Neural cell (in vitro differentiated cells): ENCODE data around the gene ZC3H12A. TPM values are rescaled to one million over a fixed set of nuclear protein-coding genes. Genes with fewer than 3 reads are reported as not detected.

Experiments
- H2AFZ ChIP-seq: fragments of 200-600, 300-800 bp; sonication (generic), shearing (Covaris generic); 2 replicates; pipeline ENCODE4 v1.6.0; 2014; ENCODE audit warnings: low read depth, mild to moderate bottlenecking, antibody characterized with exemption, low read length, moderate library complexity
- H3F3A ChIP-seq: fragments of 200-600 bp; shearing (Covaris generic); 2 replicates; pipeline ENCODE4 v1.6.1; 2016; ENCODE audit warnings: mild to moderate bottlenecking, moderate library complexity, mixed read lengths, antibody characterized with exemption, low read length; ENCODE audit not compliant: insufficient read depth, poor library complexity, severe bottlenecking
- H3K27ac ChIP-seq: fragments of 200-600, 300-800 bp; sonication (generic), shearing (Covaris generic); 2 replicates; pipeline ENCODE4 v1.5.1; 2014; ENCODE audit warnings: mild to moderate bottlenecking, low read length, moderate library complexity
- H3K27me3 ChIP-seq: fragments of 300-800, 200-600 bp; sonication (generic), shearing (Covaris generic); 2 replicates; pipeline ENCODE4 v1.6.0; 2014; ENCODE audit warnings: mild to moderate bottlenecking, low read depth, low read length, moderate library complexity; ENCODE audit not compliant: insufficient read depth
- H3K36me3 ChIP-seq: fragments of 300-800, 200-600 bp; sonication (generic), shearing (Covaris generic); 2 replicates; pipeline ENCODE4 v1.5.1; 2014; ENCODE audit warnings: mild to moderate bottlenecking, antibody characterized with exemption, low read length, moderate library complexity; ENCODE audit not compliant: insufficient read depth
- H3K4me2 ChIP-seq: fragments of 300-800, 200-600 bp; sonication (generic), shearing (Covaris generic); 2 replicates; pipeline ENCODE4 v1.6.0; 2014; ENCODE audit warnings: mild to moderate bottlenecking, low read length
- H3K4me3 ChIP-seq: fragments of 300-800, 200-600 bp; sonication (generic), shearing (Covaris generic); 2 replicates; pipeline ENCODE4 v1.5.1; 2014; ENCODE audit warnings: mild to moderate bottlenecking, low read length, moderate library complexity
- H3K79me2 ChIP-seq: fragments of 200-600 bp; shearing (Covaris generic); replicated peaks from 2 replicates; pipeline ENCODE4 v1.6.0; 2014; ENCODE audit warnings: mild to moderate bottlenecking, low read length, moderate library complexity; ENCODE audit not compliant: insufficient read depth
- H3K9ac ChIP-seq: fragments of 300-800, 200-600 bp; sonication (generic), shearing (Covaris generic); 2 replicates; pipeline ENCODE4 v1.6.1; 2016; ENCODE audit warnings: mild to moderate bottlenecking, low read length, mixed read lengths
- H3K9me2 ChIP-seq: fragments of 200-600 bp; shearing (Covaris generic); 2 replicates; pipeline ENCODE4 v1.6.1; 2016; ENCODE audit warnings: mild to moderate bottlenecking, low read length, mixed read lengths; ENCODE audit not compliant: insufficient read depth
- H3K9me3 ChIP-seq: fragments of 200-600, 300-800 bp; sonication (generic), shearing (Covaris generic); 2 replicates; pipeline ENCODE4 v1.6.1; 2016; ENCODE audit warnings: mild to moderate bottlenecking, mixed run types, low read length, moderate library complexity, mixed read lengths
- H4K20me1 ChIP-seq: fragments of 200-600 bp; shearing (Covaris generic); 2 replicates; pipeline ENCODE4 v1.6.1; 2016; ENCODE audit warnings: mild to moderate bottlenecking, mixed run types; ENCODE audit not compliant: insufficient read depth
- CTCF ChIP-seq: fragments of 450-650 bp; IDR thresholded peaks from 2 replicates; pipeline ENCODE4 v1.5.1; 2014; ENCODE audit warnings: antibody characterized with exemption, mild to moderate bottlenecking, moderate library complexity; ENCODE audit not compliant: poor library complexity, severe bottlenecking
- EP300 ChIP-seq: fragments of 450-650 bp; conservative IDR thresholded peaks from 2 replicates; pipeline ENCODE4 v1.6.1; 2014; ENCODE audit warnings: antibody characterized with exemption, mild to moderate bottlenecking, moderate library complexity; ENCODE audit not compliant: poor library complexity, severe bottlenecking
- EZH2 ChIP-seq: fragments of 200-600, 300-800 bp; shearing (Covaris generic), sonication (generic); IDR thresholded peaks from 2 replicates; pipeline ENCODE4 v1.6.1; 2014; ENCODE audit warnings: antibody characterized with exemption, low read length, borderline replicate concordance, mild to moderate bottlenecking; ENCODE audit not compliant: insufficient read depth, poor library complexity, severe bottlenecking
- MXI1 ChIP-seq: fragments of 450-650 bp; conservative IDR thresholded peaks from 2 replicates; pipeline ENCODE4 v1.6.1; 2014; ENCODE audit warnings: antibody characterized with exemption, mild to moderate bottlenecking; ENCODE audit not compliant: poor library complexity, severe bottlenecking
- POLR2AphosphoS5 ChIP-seq: IDR thresholded peaks from 2 replicates; pipeline ENCODE4 v1.6.1; 2012
- RAD21 ChIP-seq: fragments of 450-650 bp; conservative IDR thresholded peaks from 2 replicates; pipeline ENCODE4 v1.6.1; 2014; ENCODE audit warnings: antibody characterized with exemption, mild to moderate bottlenecking, moderate library complexity
- REST ChIP-seq: IDR thresholded peaks from 2 replicates; pipeline ENCODE4 v1.6.1; 2012; ENCODE audit warnings: borderline replicate concordance
- SMC3 ChIP-seq: fragments of 450-650 bp; conservative IDR thresholded peaks from 2 replicates; pipeline ENCODE4 v1.6.1; 2014; ENCODE audit warnings: antibody characterized with exemption, mild to moderate bottlenecking, moderate library complexity; ENCODE audit not compliant: poor library complexity
- TAF1 ChIP-seq: IDR thresholded peaks from 2 replicates; pipeline ENCODE4 v1.6.1; 2012; ENCODE audit warnings: low read depth
- polyA plus RNA-seq: library from polyadenylated mRNA; depleted of rRNA; stranded (reverse); fragments of >200 nt; gene quantifications from 2 replicates; pipeline ENCODE4 v1.2.3, GENCODE V29; 2014

ZC3H12A gene
- polyA plus RNA-seq, 1 donor from 2014 or later = not detected

GRCh38 chr1:37442139-37442538, 32.2 kb upstream of the ZC3H12A start:
- no peaks in the 10 kb centered on the region for H3F3A ChIP-seq
- H3K36me3 ChIP-seq = no peaks in the 10 kb centered on the region
- H3K9me2 ChIP-seq = no peaks in the 10 kb centered on the region
- no peaks in the 10 kb centered on the region for H3K9me3 ChIP-seq
- no peak overlapping the region for H3K27ac ChIP-seq
- no peak overlapping the region for H2AFZ ChIP-seq
- TF ChIP-seq CTCF = no peak
- no peak for TF ChIP-seq SMC3
- TF ChIP-seq RAD21 = no peak
- TF ChIP-seq EZH2 = no peak
- TF ChIP-seq EP300 = no peak
- no peak for TF ChIP-seq REST
- no peak for TF ChIP-seq POLR2AphosphoS5
- H3K79me2 ChIP-seq = no peaks in the 10 kb centered on the region
- no peak overlapping the region for H3K4me3 ChIP-seq
- no peak overlapping the region for H3K4me2 ChIP-seq
- no peaks in the 10 kb centered on the region for H4K20me1 ChIP-seq
- H3K27me3 ChIP-seq = no peaks in the 10 kb centered on the region
- H3K9ac ChIP-seq = no peak overlapping the region

- Histone ChIP-seq H3K27ac (no peak overlapping the region), H3K4me2 (no peak overlapping the region), H3K9me3 (no peaks in the 10 kb centered on the region), H3K9me2 (no peaks in the 10 kb centered on the region), H3K79me2 (no peaks in the 10 kb centered on the region), H3K36me3 (no peaks in the 10 kb centered on the region), H4K20me1 (no peaks in the 10 kb centered on the region), H3K9ac (no peak overlapping the region), H2AFZ (no peak overlapping the region), H3F3A (no peaks in the 10 kb centered on the region), H3K4me3 (no peak overlapping the region), H3K27me3 (no peaks in the 10 kb centered on the region)
- TF ChIP-seq TAF1 (no peak), POLR2AphosphoS5 (no peak)
These were observed 31.7 kb upstream of the ZC3H12A start for GRCh38 chr1:37442644-37443043.

GRCh38 chr1:37446874-37447273, 27.5 kb upstream of the ZC3H12A start:
- no peaks in the 10 kb centered on the region for H3K9me3 ChIP-seq
- no peak overlapping the region for H2AFZ ChIP-seq
- H3K4me2 ChIP-seq = no peak overlapping the region
- H3F3A ChIP-seq = no peaks in the 10 kb centered on the region
- H3K36me3 ChIP-seq = no peaks in the 10 kb centered on the region
- TF ChIP-seq RAD21 (no peak), POLR2AphosphoS5 (no peak), CTCF (no peak), TAF1 (no peak), SMC3 (no peak), MXI1 (no peak), EZH2 (no peak), REST (no peak), EP300 (no peak)
- no peaks in the 10 kb centered on the region for H3K27me3 ChIP-seq
- H3K4me3 ChIP-seq = no peak overlapping the region
- no peaks in the 10 kb centered on the region for H3K9me2 ChIP-seq
- H3K9ac ChIP-seq = no peak overlapping the region
- H3K79me2 ChIP-seq = no peaks in the 10 kb centered on the region
- no peak overlapping the region for H3K27ac ChIP-seq
- no peaks in the 10 kb centered on the region for H4K20me1 ChIP-seq
